ENCODE measurements around the gene RPL7A.

DNA sequence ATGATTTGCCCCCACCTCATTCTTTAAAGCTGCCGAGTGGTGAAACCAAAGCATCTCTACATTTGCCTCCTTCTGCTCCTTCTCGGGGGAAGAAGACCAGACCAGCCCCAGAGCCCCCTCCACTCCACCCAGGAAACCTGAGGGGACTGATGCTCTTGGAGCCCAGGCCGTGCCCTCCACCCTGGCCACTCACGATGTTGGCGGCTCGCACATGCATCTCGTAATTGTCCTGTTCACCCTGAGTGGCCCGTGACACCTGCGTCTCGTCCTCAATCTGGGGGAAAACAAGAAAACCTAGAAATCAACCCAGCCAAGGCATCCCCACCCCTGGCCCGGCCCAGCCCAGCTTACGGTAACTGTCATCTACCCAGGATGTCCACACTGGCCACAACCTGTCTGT lies 3.0 kb upstream of the RPL7A start:
- TF ChIP-seq, protein P1, sequence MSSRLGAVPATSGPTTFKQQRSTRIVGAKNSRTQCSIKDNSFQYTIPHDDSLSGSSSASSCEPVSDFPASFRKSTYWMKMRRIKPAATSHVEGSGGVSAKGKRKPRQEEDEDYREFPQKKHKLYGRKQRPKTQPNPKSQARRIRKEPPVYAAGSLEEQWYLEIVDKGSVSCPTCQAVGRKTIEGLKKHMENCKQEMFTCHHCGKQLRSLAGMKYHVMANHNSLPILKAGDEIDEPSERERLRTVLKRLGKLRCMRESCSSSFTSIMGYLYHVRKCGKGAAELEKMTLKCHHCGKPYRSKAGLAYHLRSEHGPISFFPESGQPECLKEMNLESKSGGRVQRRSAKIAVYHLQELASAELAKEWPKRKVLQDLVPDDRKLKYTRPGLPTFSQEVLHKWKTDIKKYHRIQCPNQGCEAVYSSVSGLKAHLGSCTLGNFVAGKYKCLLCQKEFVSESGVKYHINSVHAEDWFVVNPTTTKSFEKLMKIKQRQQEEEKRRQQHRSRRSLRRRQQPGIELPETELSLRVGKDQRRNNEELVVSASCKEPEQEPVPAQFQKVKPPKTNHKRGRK (CRISPR knock-in tag; IDR thresholded peaks at IDR 0.05; ENCODE audit: borderline replicate concordance): no peak
- no peak for TF ChIP-seq ATF1 (CRISPR knock-in tag; IDR thresholded peaks at IDR 0.05)
- TF ChIP-seq NFATC4 (CRISPR knock-in tag; IDR thresholded peaks at IDR 0.05): no peak
- TF ChIP-seq, protein P2, sequence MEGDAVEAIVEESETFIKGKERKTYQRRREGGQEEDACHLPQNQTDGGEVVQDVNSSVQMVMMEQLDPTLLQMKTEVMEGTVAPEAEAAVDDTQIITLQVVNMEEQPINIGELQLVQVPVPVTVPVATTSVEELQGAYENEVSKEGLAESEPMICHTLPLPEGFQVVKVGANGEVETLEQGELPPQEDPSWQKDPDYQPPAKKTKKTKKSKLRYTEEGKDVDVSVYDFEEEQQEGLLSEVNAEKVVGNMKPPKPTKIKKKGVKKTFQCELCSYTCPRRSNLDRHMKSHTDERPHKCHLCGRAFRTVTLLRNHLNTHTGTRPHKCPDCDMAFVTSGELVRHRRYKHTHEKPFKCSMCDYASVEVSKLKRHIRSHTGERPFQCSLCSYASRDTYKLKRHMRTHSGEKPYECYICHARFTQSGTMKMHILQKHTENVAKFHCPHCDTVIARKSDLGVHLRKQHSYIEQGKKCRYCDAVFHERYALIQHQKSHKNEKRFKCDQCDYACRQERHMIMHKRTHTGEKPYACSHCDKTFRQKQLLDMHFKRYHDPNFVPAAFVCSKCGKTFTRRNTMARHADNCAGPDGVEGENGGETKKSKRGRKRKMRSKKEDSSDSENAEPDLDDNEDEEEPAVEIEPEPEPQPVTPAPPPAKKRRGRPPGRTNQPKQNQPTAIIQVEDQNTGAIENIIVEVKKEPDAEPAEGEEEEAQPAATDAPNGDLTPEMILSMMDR (IDR thresholded peaks at IDR 0.05): no peak
- TF ChIP-seq CBFB (CRISPR knock-in tag; IDR thresholded peaks at IDR 0.05; ENCODE audit: low read depth): no peak
- TF ChIP-seq, protein P3, sequence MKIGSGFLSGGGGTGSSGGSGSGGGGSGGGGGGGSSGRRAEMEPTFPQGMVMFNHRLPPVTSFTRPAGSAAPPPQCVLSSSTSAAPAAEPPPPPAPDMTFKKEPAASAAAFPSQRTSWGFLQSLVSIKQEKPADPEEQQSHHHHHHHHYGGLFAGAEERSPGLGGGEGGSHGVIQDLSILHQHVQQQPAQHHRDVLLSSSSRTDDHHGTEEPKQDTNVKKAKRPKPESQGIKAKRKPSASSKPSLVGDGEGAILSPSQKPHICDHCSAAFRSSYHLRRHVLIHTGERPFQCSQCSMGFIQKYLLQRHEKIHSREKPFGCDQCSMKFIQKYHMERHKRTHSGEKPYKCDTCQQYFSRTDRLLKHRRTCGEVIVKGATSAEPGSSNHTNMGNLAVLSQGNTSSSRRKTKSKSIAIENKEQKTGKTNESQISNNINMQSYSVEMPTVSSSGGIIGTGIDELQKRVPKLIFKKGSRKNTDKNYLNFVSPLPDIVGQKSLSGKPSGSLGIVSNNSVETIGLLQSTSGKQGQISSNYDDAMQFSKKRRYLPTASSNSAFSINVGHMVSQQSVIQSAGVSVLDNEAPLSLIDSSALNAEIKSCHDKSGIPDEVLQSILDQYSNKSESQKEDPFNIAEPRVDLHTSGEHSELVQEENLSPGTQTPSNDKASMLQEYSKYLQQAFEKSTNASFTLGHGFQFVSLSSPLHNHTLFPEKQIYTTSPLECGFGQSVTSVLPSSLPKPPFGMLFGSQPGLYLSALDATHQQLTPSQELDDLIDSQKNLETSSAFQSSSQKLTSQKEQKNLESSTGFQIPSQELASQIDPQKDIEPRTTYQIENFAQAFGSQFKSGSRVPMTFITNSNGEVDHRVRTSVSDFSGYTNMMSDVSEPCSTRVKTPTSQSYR (CRISPR knock-in tag; IDR thresholded peaks at IDR 0.05): no peak

All from WTC11 (cell line).